ENCODE measurements around the gene LMTK3. TPM values are rescaled to one million over a fixed set of nuclear protein-coding genes. Genes with fewer than 3 reads are reported as not detected.

LMTK3 gene
- total RNA-seq, 4 donors from 2014 or later, result 1.3 to 3.5 (median 1.6) TPM

- DNase-seq (ENCODE audit: low spot score in 2 of 2), result no peak
- no peak overlapping the region for H3K4me3 ChIP-seq
- 81% methylated on average over 31 of the region's 32 CpGs for WGBS
- H3K27ac ChIP-seq, result no peak overlapping the region
- H3K9me3 ChIP-seq, result no peaks in the 10 kb centered on the region
- H3K36me3 ChIP-seq, result no peaks in the 10 kb centered on the region
- H3K27me3 ChIP-seq, result peaks cover 36% of the 10 kb centered on the region
- H3K4me1 ChIP-seq, result peaks cover 21% of the 10 kb centered on the region
- TF ChIP-seq POLR2AphosphoS5 (IDR thresholded peaks at IDR 0.05) (no peak), EP300 (IDR thresholded peaks at IDR 0.05) (no peak), CTCF (IDR thresholded peaks at IDR 0.05) (no peak), POLR2A (IDR thresholded peaks at IDR 0.05) (no peak)
Observed at GRCh38 chr19:48508729-48509411, 2.8 kb downstream of the LMTK3 start.

DNA sequence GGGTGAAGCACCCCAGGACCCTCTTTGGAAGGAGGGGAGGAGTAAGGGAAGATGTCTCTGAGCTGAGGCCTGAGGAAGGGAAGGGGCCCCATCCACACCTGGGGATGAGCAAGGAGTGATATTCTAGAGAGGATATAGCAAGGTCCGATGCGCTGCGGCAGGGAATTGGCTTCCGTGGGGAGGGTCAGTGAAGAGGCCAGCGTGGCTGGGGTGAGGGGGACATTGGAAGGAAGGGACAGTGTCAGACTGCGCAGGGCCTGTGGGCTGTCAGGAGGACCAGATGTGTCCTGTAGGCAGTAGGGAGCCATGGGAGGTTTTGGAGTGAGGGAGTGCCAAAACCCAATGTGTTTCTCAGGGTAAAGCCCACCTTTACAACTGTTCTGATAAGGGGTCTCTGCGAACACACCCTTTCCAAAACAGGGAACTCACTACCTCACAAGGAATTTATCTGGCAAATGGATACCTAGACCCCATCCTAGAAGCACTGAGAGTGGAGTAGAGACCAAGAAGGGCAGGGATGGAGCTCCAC, 3.7 kb downstream of the LMTK3 start:
- DNase-seq (ENCODE audit: low spot score in 2 of 2), result no peak
- no peak overlapping the region for H3K27ac ChIP-seq
- H3K36me3 ChIP-seq, result no peaks in the 10 kb centered on the region
- WGBS, result 85% methylated on average over 7 of the region's 7 CpGs
- TF ChIP-seq EP300 (IDR thresholded peaks at IDR 0.05), result no peak
- TF ChIP-seq POLR2AphosphoS5 (IDR thresholded peaks at IDR 0.05), result no peak
- TF ChIP-seq CTCF (IDR thresholded peaks at IDR 0.05), result no peak
- TF ChIP-seq POLR2A (IDR thresholded peaks at IDR 0.05), result no peak
- no peaks in the 10 kb centered on the region for H3K9me3 ChIP-seq
- H3K4me1 ChIP-seq, result peaks cover 12% of the 10 kb centered on the region
- peaks cover 27% of the 10 kb centered on the region for H3K27me3 ChIP-seq
- no peak overlapping the region for H3K4me3 ChIP-seq

DNA sequence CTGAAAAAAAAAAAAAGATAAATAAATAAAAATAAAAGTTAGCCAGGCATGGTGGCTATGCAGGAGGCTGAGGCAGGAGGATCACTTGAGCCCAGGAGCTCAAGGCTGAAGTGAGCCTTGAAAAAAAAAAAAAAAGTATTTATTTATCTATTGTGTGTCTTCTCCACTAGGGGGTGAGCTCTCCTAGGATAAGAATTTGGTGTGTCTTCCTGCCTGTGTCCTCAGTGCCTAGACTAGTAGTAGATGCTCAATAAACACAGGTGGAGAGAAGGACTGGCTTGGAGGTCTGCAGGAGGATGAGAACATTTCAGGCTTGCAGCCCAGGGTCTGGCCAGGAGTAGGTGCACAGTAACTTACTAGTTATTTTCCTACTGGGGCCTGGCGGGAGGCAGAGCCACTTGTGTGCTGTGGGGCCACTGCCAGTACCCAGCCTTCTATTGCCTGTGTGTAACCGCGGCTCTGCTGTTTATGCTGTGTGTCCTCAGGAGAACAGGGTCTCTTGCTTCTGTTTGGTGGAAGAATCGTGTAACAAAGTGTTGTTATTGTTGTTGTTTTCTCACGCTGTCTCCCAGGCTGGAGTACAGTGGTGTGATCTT, 5.4 kb downstream of the LMTK3 start:
- H3K27ac ChIP-seq, result no peak overlapping the region
- H3K9me3 ChIP-seq, result no peaks in the 10 kb centered on the region
- peaks cover 10% of the 10 kb centered on the region for H3K27me3 ChIP-seq
- DNase-seq (ENCODE audit: low spot score in 2 of 2), result no peak
- H3K4me1 ChIP-seq, result peaks cover 20% of the 10 kb centered on the region
- H3K36me3 ChIP-seq, result no peaks in the 10 kb centered on the region
- 86% methylated on average over 5 of the region's 5 CpGs for WGBS
- no peak overlapping the region for H3K4me3 ChIP-seq
- TF ChIP-seq POLR2A (IDR thresholded peaks at IDR 0.05) (no peak), POLR2AphosphoS5 (IDR thresholded peaks at IDR 0.05) (no peak), CTCF (IDR thresholded peaks at IDR 0.05) (peak; percentile 29 to 40)

- H3K27me3 ChIP-seq, result peaks cover 35% of the 10 kb centered on the region
- H3K27ac ChIP-seq, result no peak overlapping the region
- H3K4me3 ChIP-seq, result peak overlapping the region; percentile 16
Observed at GRCh38 chr19:48502350-48503018, 9.2 kb downstream of the LMTK3 start.

More at GRCh38 chr19:48502350-48503018, 9.2 kb downstream of the LMTK3 start:
- Histone ChIP-seq H3K4me1 (peaks cover 21% of the 10 kb centered on the region), H3K36me3 (no peaks in the 10 kb centered on the region), H3K9me3 (no peaks in the 10 kb centered on the region)
- TF ChIP-seq POLR2A (IDR thresholded peaks at IDR 0.05) (no peak), CTCF (IDR thresholded peaks at IDR 0.05) (no peak), EP300 (IDR thresholded peaks at IDR 0.05) (no peak), POLR2AphosphoS5 (IDR thresholded peaks at IDR 0.05) (no peak)
- WGBS, result 17% methylated on average over 23 of the region's 27 CpGs
- peak in 1 of 2 donors; percentile 92 for DNase-seq (ENCODE audit: low spot score in 2 of 2)

Data from suprapubic skin (tissue), 4 donors.